Ovary (tissue), 3 donors: ENCODE measurements around the gene FERMT2.

Experiments used
- EP300 ChIP-seq: sonication (generic); formaldehyde crosslinking; IDR thresholded peaks from one replicate; pipeline ENCODE4 v1.6.1; 2017; ENCODE audit warnings: antibody characterized with exemption
- TF ChIP-seq, protein P1 (sequence below), 3 donors: fragments of 450-650 bp in 2 of 3; fragments of 200-600 bp in 1 of 3; IDR thresholded peaks; one replicate each; pipeline versions ENCODE4 v1.5.1 to v1.8.0; 2016 to 2022; ENCODE audit warnings: antibody characterized with exemption in 3 of 3, mild to moderate bottlenecking in 1 of 3
- donor health status: DM: no; HTN: no; CAD: no.

DNA sequence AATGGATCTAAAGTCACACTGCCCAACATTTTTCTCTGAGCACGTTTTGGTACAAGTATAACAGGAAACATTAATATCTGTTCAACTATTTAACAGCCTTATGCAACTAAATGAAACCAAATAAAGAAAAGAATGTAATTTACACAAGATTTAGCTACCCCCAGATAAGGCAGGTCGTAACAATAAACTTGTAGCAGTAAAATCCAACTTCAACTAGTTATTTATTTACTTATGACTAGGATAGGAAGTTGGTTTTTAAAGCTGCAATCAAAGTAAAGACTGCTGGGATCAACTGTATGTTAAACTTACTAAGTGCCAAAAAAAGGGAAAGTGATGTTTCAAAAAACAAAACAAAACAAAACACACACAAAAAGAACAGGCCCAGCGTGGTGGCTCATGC, 30.9 kb downstream of the FERMT2 start:
- TF ChIP-seq, protein P1, sequence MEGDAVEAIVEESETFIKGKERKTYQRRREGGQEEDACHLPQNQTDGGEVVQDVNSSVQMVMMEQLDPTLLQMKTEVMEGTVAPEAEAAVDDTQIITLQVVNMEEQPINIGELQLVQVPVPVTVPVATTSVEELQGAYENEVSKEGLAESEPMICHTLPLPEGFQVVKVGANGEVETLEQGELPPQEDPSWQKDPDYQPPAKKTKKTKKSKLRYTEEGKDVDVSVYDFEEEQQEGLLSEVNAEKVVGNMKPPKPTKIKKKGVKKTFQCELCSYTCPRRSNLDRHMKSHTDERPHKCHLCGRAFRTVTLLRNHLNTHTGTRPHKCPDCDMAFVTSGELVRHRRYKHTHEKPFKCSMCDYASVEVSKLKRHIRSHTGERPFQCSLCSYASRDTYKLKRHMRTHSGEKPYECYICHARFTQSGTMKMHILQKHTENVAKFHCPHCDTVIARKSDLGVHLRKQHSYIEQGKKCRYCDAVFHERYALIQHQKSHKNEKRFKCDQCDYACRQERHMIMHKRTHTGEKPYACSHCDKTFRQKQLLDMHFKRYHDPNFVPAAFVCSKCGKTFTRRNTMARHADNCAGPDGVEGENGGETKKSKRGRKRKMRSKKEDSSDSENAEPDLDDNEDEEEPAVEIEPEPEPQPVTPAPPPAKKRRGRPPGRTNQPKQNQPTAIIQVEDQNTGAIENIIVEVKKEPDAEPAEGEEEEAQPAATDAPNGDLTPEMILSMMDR (IDR thresholded peaks at IDR 0.05) = no peak
- no peak for TF ChIP-seq EP300
